Keratinocyte (primary cell): ENCODE data around the gene ARHGEF6. TPM values are rescaled to one million over a fixed set of nuclear protein-coding genes. Genes with fewer than 3 reads are reported as not detected.
"Not testable (repeated sequence)": the region's sequence is repeated elsewhere in the genome, so short reads cannot be mapped to it uniquely, and the experiment has no call there.

Experiments used
- DNase-seq: peaks from one replicate; pipeline ENCODE4 v3.0.0-alpha.2; 2011; ENCODE audit warnings: low read depth, missing footprints, low spot score
- FAIRE-seq: peaks from 2 replicates; lab custom pipeline; 2011; peaks lifted over from hg19 to GRCh38; lab: Jason Lieb, UNC
- H2AFZ ChIP-seq: 2 replicates; pipeline ENCODE4 v1.6.0; 2012; ENCODE audit warnings: low read length, control low read depth, inconsistent platforms; ENCODE audit not compliant: control insufficient read depth
- H3K27ac ChIP-seq: 2 replicates; pipeline ENCODE4 v1.5.1; 2011; ENCODE audit warnings: low read length; ENCODE audit not compliant: control insufficient read depth, insufficient read depth
- H3K27me3 ChIP-seq: 3 replicates; pipeline ENCODE4 v1.6.0; 2011; ENCODE audit warnings: low read length; ENCODE audit not compliant: control insufficient read depth, insufficient read depth; ENCODE audit errors: extremely low read depth
- H3K36me3 ChIP-seq, 2 experiments: 2 replicates in 1 of 2; 3 replicates in 1 of 2; pipeline ENCODE4 v1.5.1; 2011; ENCODE audit warnings: low read length in 2 of 2, mild to moderate bottlenecking in 1 of 2; ENCODE audit not compliant: control insufficient read depth in 2 of 2, insufficient read depth in 2 of 2; ENCODE audit errors: extremely low read depth in 1 of 2
- H3K4me1 ChIP-seq: 3 replicates; pipeline ENCODE4 v1.5.1; 2011; ENCODE audit warnings: low read length; ENCODE audit not compliant: control insufficient read depth, insufficient read depth; ENCODE audit errors: extremely low read depth
- H3K4me2 ChIP-seq: 3 replicates; pipeline ENCODE4 v1.6.0; 2011; ENCODE audit warnings: low read depth, low read length; ENCODE audit not compliant: control insufficient read depth, insufficient read depth; ENCODE audit errors: extremely low read depth
- H3K4me3 ChIP-seq, 3 experiments: fragments of 200-600 bp in 1 of 3; sonication (generic) in 1 of 3; 2 replicates in 2 of 3; 3 replicates in 1 of 3; pipeline ENCODE4 v1.5.1; 2011 to 2016; ENCODE audit warnings: low read length in 3 of 3, mild to moderate bottlenecking in 3 of 3, control low read depth in 2 of 3, inconsistent platforms in 1 of 3, low read depth in 1 of 3, mixed read lengths in 1 of 3, mixed run types in 1 of 3, moderate library complexity in 1 of 3; ENCODE audit not compliant: control insufficient read depth in 2 of 3, insufficient read depth in 2 of 3; ENCODE audit errors: extremely low read depth in 1 of 3
- H3K79me2 ChIP-seq: 2 replicates; pipeline ENCODE4 v1.6.0; 2012; ENCODE audit warnings: low read length; ENCODE audit not compliant: control insufficient read depth, insufficient read depth
- H3K9ac ChIP-seq: 3 replicates; pipeline ENCODE4 v1.6.0; 2011; ENCODE audit warnings: low read length; ENCODE audit not compliant: control insufficient read depth, insufficient read depth; ENCODE audit errors: extremely low read depth
- H3K9me1 ChIP-seq: 3 replicates; pipeline ENCODE4 v1.6.0; 2011; ENCODE audit warnings: low read length; ENCODE audit not compliant: control insufficient read depth, insufficient read depth; ENCODE audit errors: extremely low read depth
- H3K9me3 ChIP-seq: 2 replicates; pipeline ENCODE4 v1.5.1; 2012; ENCODE audit warnings: low read depth, low read length; ENCODE audit not compliant: control insufficient read depth
- H4K20me1 ChIP-seq: 3 replicates; pipeline ENCODE4 v1.6.0; 2011; ENCODE audit warnings: low read length; ENCODE audit not compliant: control insufficient read depth, insufficient read depth; ENCODE audit errors: extremely low read depth
- EZH2 ChIP-seq: IDR thresholded peaks from one replicate; pipeline ENCODE4 v1.6.1; 2012; ENCODE audit warnings: inconsistent platforms, mild to moderate bottlenecking, low read length, moderate library complexity
- dilution Hi-C: fragments of 300-500 bp; cut with MboI; formaldehyde crosslinking; loops from one replicate; pipeline ENCODE4 v1.7.0; 2020; ENCODE audit warnings: low sequenced_read_pairs; ENCODE audit not compliant: extremely low pct_ligation_motif_present
- polyA plus RNA-seq, 5 experiments: library from polyadenylated mRNA; depleted of rRNA in 3 of 5; stranded (reverse) in 3 of 5; stranded (forward) in 1 of 5; unstranded in 1 of 5; fragments of >200 nt; gene quantifications; 1 replicate in 1 of 5; 2 replicates in 3 of 5; 3 replicates in 1 of 5; pipeline versions ENCODE4 v1.2.1 to v1.2.3, GENCODE V29; 2011 to 2012; ENCODE audit warnings: missing spikeins in 2 of 5, low read depth in 1 of 5, low replicate concordance in 1 of 5
- TF ChIP-seq, protein P1 (sequence below), 3 experiments: IDR thresholded peaks in 1 of 3; conservative IDR thresholded peaks in 1 of 3; optimal IDR thresholded peaks in 1 of 3; 2 replicates in 2 of 3; 3 replicates in 1 of 3; pipeline versions ENCODE3 to v1.5.1; 2011; ENCODE audit warnings: low read length in 3 of 3, mild to moderate bottlenecking in 3 of 3, moderate library complexity in 2 of 3, control low read depth in 1 of 3, inconsistent platforms in 1 of 3; ENCODE audit not compliant: insufficient read depth in 2 of 3; ENCODE audit errors: extremely low read depth in 1 of 3

The ARHGEF6 gene
- polyA plus RNA-seq, 1 donor (not counting 4 experiments of a cell fraction or from before 2014, with no cell fraction given) = 0.18 TPM

DNA sequence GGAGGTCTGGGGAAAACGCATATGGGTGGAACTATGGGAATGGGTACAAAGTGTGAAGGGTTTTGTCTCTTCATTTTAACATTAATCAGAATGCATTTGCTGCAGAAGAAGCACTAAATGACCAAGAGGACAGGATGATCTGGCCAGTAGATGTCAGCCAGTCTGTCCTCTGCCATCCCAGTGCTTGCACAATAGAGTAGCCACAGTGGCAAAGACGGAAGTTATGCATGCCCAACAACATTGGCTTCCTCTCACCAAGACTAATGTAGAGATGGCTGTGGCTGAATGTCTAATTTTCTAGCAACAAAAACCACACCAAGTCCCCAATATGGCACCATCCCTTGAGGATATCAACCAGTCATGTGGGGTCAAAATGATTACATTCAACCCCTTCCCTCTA lies 45.0 kb upstream of the ARHGEF6 start:
- FAIRE-seq = no peak
- Histone ChIP-seq H3K9me1 (no peaks in the 10 kb centered on the region), H2AFZ (no peak overlapping the region), H3K9me3 (no peaks in the 10 kb centered on the region), H3K79me2 (no peaks in the 10 kb centered on the region), H3K4me2 (no peak overlapping the region), H3K36me3 (no peaks in the 10 kb centered on the region), H3K9ac (no peak overlapping the region), H3K4me3 (no peak overlapping the region), H4K20me1 (no peaks in the 10 kb centered on the region), H3K4me1 (peaks cover 8% of the 10 kb centered on the region), H3K27me3 (no peaks in the 10 kb centered on the region), H3K27ac (no peak overlapping the region)
- dilution Hi-C loops = no loop called here
- DNase-seq = no peak
- TF ChIP-seq EZH2 = no peak

DNA sequence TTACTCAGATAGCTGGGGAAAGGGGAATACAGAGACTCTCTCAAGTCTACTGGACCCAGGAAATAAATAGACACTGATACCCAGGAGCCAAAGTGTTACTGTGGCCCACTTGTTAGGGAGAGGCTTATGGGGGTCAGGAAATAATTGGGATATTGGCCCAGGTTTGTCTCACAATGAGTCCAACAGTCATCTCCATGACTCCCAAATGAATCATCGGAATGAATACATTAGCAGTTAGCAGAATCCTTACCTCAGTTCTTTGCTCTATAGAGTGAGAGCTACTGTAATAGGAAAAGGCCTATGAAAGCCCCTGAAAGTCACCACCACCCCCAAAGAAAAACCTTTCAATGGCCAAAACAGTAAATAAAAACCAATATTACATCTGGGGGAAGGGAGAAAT lies 42.4 kb upstream of the ARHGEF6 start:
- Histone ChIP-seq H3K79me2 (no peaks in the 10 kb centered on the region), H3K4me2 (no peak overlapping the region), H3K9ac (no peak overlapping the region), H3K36me3 (no peaks in the 10 kb centered on the region), H2AFZ (no peak overlapping the region), H3K4me1 (peaks cover 8% of the 10 kb centered on the region), H3K27ac (no peak overlapping the region), H3K9me1 (no peaks in the 10 kb centered on the region), H3K9me3 (no peaks in the 10 kb centered on the region), H3K27me3 (no peaks in the 10 kb centered on the region), H3K4me3 (no peak overlapping the region), H4K20me1 (no peaks in the 10 kb centered on the region)
- dilution Hi-C loops = no loop called here
- FAIRE-seq (no peak), DNase-seq (no peak)
- TF ChIP-seq, protein P1, sequence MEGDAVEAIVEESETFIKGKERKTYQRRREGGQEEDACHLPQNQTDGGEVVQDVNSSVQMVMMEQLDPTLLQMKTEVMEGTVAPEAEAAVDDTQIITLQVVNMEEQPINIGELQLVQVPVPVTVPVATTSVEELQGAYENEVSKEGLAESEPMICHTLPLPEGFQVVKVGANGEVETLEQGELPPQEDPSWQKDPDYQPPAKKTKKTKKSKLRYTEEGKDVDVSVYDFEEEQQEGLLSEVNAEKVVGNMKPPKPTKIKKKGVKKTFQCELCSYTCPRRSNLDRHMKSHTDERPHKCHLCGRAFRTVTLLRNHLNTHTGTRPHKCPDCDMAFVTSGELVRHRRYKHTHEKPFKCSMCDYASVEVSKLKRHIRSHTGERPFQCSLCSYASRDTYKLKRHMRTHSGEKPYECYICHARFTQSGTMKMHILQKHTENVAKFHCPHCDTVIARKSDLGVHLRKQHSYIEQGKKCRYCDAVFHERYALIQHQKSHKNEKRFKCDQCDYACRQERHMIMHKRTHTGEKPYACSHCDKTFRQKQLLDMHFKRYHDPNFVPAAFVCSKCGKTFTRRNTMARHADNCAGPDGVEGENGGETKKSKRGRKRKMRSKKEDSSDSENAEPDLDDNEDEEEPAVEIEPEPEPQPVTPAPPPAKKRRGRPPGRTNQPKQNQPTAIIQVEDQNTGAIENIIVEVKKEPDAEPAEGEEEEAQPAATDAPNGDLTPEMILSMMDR (optimal IDR thresholded peaks at IDR 0.05 in 1 of 3, IDR thresholded peaks at IDR 0.05 in 1 of 3, conservative IDR thresholded peaks at IDR 0.05 in 1 of 3; ENCODE audit: extremely low read depth in 1 of 3, insufficient read depth in 2 of 3, low read length in 3 of 3) = no peak
- TF ChIP-seq EZH2 = no peak

DNA sequence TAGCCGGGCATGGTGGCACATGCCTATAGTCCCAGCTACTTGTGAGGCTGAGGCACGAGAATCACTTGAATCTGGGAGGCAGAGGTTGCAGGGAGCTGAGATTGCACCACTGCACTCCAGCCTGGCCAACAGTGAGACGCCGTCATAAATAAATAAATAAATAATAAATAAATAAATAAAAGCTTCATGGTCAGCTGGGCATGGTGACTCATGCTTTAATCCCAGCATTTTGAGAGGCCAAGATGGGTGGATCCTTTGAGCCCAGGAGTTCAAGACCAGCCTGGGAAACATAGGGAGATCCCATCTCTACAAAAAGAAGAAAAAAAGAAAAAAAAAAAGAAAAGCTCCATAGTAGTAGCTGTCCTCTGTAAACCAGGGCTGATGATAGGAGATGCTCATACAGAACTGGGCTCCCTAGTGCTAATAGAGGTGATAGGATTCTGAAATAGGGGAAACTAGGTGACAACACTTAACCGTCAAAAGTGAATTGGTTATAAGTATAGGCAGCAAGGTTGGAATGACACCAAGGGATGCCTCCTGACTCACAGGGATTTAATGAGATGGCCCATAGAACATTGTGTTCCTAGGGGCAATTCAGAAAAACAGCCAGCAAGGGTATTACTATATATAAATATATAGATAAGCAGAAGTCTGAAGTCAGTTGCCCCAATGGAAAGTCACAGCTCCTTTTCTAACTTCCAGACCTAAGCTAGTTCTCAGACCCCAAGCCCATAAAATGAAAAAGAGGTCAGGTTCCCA lies 41.8 kb upstream of the ARHGEF6 start:
- no peak overlapping the region for H3K4me2 ChIP-seq
- no peak for FAIRE-seq

DNA sequence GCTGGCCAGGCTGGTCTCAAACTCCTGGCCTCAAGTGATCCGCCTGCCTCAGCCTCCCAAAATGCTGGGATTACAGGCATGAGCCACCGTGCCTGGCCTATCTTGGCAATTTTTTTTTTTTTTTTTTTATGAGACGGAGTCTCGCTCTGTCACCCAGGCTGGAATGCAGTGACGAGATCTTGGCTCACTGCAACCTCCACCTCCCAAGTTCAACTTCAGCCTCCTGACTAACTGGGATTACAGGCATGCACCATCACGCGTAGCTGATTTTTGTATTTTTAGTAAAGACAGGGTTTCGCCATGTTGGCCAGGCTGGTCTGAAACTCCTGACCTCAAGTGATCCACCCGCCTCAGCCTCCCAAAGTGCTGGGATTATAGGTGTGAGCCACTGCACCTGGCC lies 39.0 kb upstream of the ARHGEF6 start:
- dilution Hi-C loops, H3K36me3 ChIP-seq, H3K79me2 ChIP-seq, H3K9ac ChIP-seq, H3K9me3 ChIP-seq, FAIRE-seq, H4K20me1 ChIP-seq, H3K27me3 ChIP-seq, H3K4me1 ChIP-seq, DNase-seq, H3K27ac ChIP-seq, H3K4me3 ChIP-seq, H3K4me2 ChIP-seq, H2AFZ ChIP-seq, H3K9me1 ChIP-seq: not testable (repeated sequence)

More for the DNA sequence above, 41.8 kb upstream of the ARHGEF6 start:
- Histone ChIP-seq H3K9me3 (no peaks in the 10 kb centered on the region), H3K79me2 (no peaks in the 10 kb centered on the region), H3K9me1 (no peaks in the 10 kb centered on the region), H3K9ac (no peak overlapping the region), H3K4me3 (no peak overlapping the region), H3K27me3 (no peaks in the 10 kb centered on the region), H3K27ac (no peak overlapping the region), H2AFZ (no peak overlapping the region), H4K20me1 (no peaks in the 10 kb centered on the region), H3K36me3 (no peaks in the 10 kb centered on the region), H3K4me1 (peaks cover 8% of the 10 kb centered on the region)
- no peak for DNase-seq
- dilution Hi-C loops = no loop called here
- no peak for TF ChIP-seq EZH2
